ENCODE measurements around the gene UBE2R2.
"Not testable (repeated sequence)": the region's sequence is repeated elsewhere in the genome, so short reads cannot be mapped to it uniquely, and the experiment has no call there.

UBE2R2 gene

DNA sequence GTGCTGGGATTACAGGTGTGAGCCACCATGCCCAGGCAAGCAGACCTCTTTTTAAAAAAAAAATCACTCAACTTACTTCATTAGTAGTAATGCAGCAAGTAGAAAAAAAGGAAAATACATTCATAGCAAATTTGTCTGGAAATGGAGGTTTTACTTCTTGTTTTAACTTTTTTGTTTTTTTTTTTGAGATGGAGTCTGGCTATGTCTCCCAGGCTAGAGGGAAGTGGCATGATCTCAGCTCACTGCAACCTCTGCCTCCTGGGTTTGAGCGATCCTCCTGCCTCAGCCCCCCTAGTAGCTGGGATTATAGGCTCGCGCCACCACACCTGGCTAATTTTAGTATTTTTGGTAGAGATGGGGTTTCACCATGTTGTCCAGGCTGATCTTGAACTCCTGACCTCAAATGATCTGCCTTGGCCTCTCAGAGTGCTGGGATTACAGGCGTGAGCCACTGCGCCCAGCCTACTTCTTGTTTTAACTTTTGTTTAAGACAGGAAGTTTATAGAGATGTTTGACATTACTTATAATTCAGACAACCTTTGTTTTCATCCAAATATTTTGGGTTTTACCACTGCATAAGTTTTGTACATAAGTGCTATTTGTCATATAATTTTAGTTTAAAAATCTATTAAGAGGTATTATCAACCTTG is 26.5 kb downstream of the UBE2R2 start:
- DNase-seq (ENCODE audit: low spot score): no peak

DNA sequence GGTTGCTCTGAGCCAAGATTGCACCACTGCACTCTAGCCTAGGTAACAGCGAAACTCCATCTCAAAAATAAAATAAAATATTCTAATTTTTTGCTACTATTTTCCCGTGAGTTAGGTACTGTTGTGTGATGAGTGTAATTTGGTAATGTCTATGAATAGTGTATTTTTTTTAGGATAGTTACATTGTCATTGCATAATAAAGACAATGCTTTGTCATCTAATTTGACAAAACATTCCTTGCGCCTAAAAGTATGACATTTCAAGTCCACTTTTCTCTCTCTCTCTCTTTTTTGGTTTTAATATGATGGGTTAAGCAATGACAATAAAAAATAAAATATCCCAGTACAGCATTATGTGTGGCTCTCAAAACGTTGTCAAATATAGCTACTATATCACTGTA is 29.3 kb downstream of the UBE2R2 start:
- DNase-seq (ENCODE audit: low spot score): no peak

DNA sequence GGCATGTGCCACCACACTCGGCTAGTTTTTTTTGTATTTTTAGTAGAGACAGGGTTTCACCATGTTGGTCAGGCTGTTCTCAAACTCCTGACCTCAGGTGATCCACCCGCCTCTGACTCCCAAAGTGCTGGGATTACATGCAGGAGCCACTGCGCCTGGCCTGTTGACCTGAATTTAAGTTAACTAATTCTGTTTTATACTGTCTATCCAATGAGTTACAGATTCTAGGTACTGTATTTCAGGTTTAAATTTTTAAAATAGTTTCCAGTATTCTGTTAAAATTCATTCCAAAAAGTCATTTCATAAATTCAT is 30.9 kb downstream of the UBE2R2 start:
- DNase-seq (ENCODE audit: low spot score): not testable (repeated sequence)

DNA sequence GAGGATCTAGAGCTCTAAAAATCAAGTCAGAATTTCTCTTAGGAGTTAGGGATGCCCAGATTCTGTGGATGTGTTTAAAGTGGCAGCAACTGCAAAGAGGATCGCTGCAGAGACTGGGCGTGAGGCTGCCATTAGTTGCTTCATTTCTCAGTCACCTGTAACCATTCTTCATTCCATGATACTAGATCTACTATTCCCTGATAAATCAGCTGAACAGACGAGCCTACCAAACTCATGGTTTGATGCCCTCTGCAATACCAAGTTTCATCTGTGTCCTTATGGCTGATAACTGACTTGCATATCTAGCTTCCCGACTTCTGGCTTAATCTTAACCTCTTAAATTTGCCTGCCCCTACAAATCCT is 33.3 kb downstream of the UBE2R2 start:
- peak; percentile 12 for DNase-seq (ENCODE audit: low spot score)

DNA sequence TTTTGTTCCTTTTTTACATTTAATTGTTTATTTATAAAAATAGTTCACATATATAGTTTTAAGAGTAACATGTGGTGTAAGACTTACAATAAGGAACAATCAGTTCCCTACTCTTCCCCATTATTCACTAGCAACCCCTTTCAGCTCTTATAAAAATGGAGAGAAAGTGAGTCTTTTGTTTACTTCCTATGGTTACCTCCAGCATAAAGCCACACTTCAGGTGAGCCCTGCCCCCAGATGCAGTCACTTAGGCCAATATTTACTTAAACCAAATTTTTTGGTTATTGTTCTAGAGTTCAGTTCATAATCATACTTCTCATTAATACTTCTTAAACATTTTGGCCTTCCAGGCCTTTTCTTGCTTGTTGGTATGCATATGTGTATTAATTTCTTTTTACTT is 33.7 kb downstream of the UBE2R2 start:
- no peak for DNase-seq (ENCODE audit: low spot score)

DNA sequence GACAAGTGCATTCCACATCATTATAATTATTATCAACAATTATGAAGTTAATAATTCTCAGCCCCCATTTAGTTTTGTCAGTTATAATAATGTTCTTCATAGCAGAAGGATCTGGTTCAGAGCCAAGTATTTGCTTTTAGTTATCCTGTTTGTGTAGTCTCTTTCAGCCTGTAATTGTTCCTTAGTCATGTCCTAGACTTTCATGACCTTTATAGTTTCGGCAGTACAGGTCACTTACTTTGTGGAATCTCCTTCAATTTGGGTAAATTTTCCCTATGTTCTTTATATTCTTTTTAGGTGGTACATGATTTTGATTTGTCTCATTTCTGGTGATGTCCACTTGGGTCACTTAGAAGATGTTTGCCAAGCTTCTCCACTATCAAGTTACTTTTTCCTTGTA is 34.3 kb downstream of the UBE2R2 start:
- DNase-seq (ENCODE audit: low spot score): peak; percentile 23

DNA sequence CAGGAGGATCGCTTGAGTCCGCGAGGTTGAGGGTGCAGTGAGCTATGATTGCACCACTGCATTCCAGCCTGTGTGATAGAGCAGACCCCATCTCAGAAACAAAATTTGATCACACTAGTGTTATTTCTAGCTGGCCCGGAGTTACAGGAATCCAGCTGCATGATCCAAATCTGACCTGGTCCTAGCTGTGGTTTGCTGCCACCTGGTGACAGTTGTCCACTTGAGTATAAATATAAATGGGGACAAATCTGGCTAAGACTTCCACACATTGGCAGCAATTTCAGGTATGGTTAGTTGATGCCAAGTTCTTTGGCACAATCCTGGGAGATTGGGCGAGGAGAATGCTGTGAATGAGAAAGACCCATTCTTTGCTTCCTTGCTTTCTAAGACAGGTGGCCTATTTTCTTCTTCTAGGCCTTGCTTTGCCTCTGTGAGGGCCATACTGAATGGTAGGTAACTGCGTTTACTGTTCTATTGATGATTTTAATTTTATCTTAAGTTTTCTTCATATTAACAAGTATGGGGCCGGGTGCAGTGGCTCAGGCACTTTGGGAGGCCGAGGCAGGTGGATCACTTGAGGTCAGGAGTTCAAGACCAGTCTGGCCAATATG is 35.4 kb downstream of the UBE2R2 start:
- peak; percentile 92 for DNase-seq (ENCODE audit: low spot score)

DNA sequence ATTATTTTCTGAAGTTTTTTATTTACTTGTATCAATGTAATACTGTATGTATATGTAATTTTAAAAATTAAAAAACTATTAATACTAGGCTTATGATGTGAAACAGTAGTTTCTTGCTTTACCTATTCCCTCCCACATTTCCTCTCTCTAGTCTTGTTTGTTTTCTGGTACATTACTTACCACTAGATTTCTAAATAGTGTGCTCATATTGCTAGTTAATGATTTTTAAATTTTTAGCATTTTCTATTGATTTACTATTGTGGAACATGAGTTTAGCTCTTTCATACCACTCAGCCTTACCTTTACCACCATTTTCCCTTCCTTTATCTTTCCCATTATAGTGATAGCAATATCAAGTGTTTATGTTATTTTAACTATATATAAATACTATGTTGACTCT is 39.3 kb downstream of the UBE2R2 start:
- no peak for DNase-seq (ENCODE audit: low spot score)

DNA sequence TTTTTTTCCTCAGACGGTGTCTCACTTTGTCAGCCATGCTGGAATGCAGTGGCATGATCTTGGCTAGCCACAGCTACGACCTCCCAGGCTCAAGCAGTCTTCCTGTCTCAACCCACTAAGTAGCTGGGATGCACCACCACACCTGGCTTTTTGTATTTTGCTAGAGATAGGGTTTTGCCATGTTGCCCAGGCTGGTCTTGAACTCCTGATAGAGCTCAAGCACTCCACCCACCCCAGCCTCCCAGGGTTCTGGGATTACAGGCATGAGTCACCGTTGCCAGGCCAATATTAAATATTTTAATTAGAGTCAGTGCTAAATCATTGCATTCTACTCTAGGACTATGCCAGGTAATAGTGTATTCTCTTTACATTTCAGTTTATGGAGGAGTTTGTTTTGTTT is 41.5 kb downstream of the UBE2R2 start:
- DNase-seq (ENCODE audit: low spot score): no peak

DNA sequence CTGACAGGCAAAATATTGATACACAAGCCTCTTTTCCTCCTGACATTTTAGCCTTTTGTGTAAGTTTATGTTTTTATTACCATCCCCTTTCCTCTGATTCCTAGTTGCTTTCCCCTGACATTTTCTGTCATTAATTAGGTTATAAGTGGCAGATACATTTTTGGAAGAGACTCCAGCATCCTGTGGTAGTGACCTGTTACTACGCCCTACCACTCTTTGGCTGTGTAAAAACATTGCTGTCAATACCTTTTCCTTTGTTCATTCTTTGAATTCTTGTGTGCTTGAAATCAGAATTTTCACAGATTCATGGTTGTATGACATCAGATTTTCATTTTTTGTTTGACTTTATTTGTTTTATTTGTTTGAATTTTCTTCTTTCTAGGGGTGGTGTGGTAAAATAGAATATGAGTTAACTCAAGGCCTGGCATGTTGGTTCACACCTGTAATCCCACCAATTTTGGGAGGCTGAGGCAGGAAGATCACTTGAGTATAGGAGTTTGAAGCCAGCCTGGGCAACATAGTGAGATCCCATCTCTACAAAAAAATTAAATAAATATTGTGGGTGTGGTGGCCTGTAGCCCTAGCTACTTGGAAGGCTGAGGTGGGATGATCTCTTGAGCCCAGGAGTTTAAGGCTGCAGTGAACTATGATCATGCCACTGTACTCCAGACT is 43.4 kb downstream of the UBE2R2 start:
- no peak for DNase-seq (ENCODE audit: low spot score)

DNA sequence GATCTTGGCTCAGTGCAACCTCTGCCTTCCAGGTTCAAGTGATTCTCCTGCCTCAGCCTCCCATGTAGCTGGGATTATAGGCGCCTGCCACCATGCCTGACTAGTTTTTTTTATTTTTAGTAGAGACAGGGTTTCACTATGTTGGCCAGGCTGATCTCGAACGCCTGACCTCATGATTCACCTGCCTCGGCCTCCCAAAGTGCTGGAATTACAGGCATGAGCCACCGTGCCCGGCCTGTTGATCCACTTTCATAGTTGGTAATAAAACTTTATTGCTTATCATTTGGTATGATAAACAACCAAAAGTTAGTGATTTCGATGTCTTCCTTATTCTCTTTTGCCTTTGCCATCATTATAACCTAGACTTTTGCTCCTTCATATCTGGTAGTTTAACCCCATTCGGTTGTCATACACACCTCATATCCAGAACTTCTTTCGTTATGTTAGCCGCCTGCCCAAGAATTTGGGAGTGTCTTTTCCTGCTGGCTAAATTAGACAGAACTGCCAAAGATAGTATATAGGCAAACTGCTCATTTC is 45.0 kb downstream of the UBE2R2 start:
- no peak for DNase-seq (ENCODE audit: low spot score)

DNA sequence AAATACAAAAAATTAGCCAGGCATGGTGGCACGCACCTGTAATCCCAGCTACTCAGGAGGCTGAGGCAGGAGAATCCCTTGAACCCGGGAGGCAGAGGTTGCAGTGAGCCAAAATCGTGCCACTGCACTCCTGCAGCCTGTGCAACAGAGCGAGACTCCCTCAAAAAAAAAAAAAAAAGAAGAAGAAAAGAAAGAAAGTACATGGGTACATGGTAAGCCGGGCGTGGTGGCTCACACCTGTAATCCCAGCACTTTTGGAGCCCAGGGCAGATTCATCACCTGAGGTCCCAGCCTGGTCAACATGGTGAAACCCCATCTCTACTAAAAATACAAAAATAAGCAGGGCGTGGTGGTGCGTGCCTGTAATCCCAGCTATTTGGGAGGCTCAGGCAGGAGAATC is 46.1 kb downstream of the UBE2R2 start:
- not testable (repeated sequence) for DNase-seq (ENCODE audit: low spot score)

DNA sequence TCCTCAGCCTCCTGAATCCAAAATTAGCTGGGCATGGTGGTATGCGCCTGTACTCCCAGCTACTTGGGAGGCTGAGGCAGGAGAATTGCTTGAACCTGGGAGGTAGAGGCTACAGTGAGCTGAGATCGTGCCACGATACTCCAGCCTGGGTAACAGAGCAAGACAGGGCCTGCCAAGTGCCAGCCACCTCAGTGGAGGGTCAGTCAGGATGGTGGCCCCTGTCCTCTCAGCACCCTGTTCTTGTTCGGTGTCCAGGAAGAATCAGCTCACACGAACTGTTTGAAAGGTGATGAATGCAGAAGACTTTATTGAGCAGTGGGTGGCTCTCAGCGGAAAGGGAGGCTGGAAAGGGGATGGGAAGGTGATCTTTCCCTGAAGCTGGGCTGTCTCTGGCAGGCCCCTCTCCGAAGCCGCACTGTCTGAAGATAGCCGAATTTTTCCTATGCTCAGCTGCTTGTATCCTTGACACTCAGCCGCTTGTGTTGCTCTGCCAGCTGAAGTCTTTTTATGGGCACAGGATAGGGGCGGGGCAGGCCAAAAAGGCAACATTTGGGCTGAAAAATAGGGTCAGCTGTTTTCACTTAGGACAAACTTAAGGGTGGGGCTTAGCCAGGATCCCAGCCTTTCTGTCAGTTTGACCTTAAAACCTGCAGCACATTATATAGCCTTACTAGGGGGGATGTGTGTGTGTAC is 50.9 kb downstream of the UBE2R2 start:
- DNase-seq (ENCODE audit: low spot score): peak; percentile 35

DNA sequence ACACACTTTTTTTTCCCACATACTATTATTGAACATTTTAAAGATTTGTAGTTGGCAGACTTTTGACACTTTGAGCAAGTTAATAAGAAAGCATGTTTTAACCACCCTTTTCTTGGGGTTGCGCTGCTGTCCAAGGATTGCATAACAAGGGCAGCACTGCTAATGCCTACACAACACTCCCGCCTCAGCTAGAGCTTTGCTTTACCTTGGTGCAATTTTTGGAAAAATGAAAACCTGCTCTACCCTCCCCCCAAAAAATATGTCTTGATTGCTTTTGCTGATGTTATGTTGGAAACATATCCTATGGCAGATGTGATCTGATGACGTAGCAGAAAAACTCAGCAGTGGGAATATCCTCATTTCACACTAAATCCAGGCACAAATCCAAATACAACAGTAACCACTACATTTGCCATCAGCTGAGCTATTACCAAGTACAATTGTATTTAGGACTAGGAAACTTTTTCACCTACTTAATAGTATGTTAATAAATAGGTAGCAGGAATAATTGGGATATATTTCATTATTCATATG is 51.5 kb downstream of the UBE2R2 start:
- DNase-seq (ENCODE audit: low spot score): no peak

DNA sequence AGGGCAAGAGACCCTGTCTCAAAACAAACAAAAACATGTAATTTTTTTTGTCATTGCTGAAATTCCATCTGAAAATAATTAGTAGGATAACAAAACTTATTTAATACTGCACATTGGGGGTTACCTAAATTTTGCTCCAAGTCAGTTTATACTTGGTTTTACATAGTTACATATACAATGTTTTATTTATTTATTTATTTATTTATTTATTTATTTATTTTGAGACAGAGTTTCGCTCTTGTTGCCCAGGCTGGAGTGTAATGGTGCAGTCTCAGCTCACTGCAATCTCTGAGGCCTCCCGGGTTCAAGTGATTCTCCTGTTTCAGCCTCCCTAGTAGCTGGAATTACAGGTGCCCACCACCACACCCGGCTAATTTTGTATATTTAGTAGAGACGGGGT is 52.3 kb downstream of the UBE2R2 start:
- not testable (repeated sequence) for DNase-seq (ENCODE audit: low spot score)

DNA sequence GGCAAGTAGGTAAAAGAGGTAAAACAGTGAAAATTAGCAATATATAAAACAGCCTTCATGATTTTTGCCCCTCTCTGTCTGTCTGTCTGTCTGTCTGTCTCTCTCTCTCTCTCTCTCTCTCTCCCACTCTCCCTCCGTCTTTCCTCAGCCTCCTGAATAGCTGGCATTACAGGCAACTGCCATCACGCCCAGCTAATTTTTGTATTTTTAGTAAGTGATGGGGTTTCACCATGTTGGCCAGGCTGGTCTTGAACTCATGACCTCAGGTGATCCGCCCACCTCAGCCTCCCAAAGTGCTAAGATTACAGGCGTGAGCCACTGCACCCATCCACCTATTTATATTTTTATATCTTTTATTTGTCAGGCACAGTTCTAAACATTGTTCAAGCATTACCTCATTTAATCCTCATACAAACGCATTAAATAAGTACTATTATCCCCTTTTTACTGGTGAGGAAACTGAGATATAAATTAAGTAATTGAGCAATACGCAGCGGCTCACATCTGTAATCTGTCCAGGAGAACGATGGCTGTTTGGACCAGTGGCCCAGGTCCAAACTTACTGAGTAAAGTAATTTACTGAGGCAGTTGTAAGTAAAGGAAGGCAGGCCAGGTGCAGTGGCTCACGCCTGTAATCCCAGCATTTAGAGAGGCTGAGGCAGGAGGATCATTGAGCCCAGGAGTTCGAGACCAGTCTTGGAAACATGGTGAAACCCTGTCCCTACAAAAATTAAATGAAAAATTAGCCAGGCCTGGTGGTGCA is 60.9 kb downstream of the UBE2R2 start:
- no peak for DNase-seq (ENCODE audit: low spot score)

DNA sequence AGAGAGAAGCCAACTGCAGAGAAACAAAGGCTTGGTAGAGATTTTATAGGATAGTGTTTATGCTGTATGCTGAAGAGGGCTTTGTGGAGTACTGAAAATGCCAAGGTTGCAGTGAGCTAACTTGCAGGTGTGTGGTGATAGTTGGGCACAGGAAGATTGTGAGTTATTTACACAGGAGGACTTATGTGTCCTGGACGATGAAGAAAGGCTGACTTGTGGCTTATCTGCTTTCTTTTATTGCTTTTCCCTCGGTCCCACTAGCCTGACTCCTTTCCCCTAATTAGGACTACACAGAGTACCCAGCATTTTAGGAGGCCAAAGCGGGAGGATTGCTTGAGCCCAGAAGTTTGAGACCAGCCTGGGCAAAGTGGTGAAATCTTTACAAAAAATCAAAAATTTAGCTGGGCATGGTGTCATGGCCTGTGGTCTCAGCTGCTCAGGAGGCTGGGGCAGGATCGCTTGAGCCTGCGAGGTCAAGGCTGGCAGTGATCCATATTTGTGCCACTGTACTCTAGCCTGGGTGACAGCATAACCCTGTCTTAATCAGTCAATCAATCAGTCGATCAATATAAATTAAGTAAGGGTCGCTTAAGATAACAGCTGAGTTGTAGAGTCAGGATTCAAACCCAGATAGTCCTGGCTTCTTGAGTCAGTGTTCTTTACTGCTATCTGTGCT is 61.9 kb downstream of the UBE2R2 start:
- DNase-seq (ENCODE audit: low spot score): no peak

DNA sequence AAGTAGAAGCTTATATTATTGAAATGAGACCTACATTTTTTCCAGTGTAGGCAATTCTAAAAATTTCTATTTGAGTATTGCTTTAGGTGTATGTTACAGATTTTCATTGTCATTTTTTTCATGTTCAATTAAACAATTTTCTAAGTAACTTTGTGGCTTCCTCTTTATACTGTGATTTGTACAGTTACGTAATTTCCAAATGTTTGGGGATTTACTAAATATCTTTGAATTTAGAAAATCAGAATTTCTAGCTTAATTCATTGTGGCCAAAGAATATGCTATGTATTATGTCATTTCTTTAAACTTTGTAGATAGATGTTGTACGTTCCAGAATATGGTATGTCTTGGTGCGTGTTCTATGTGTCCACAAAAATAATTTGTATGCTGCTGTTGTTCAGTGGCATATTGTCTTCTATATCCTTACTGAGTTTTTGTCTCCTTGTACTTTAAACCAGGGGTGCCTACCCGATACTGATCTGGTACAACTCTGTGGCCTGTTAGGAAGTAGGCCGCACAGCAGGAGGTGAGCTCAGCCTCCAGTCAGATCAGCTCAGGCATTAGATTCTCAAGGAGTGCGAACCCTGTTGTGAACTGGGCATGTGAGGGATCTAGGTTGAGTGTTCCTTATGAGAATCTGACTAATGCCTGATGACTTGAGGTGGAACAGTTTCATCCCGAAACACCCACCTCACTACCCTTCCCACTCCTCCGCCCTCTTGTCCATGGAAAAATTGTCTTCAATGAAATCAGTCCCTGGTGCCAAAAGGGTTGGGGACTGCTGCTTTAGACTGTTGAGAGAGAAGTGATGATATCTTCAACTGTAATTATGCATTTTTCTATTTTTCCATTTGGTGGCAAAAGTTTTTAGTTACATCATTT is 63.5 kb downstream of the UBE2R2 start:
- peak; percentile 47 for DNase-seq (ENCODE audit: low spot score)

DNA sequence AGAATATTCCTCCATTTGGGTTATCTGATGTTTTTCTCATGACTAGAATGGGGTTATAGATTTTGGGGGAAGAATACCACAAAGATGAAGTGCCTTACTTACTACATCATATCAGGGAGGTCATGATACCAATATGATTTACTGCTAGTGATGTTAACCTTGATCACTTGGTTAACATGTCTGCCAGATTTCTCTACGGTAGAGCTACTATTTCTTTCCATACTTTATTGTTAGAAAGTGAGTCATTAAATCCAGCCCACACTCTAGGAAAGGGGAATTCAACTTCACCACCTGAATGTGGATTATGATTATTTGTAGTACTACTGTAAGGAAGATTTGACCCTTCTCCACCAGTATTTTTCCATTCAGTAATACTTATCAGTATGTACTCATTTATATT is 64.7 kb downstream of the UBE2R2 start:
- DNase-seq (ENCODE audit: low spot score): no peak

Measured in cerebellar cortex (tissue), 1 donor.